Parathyroid adenoma (tissue), 2 donors: ENCODE measurements around the gene PCTP.

Source experiments
- H2AFZ ChIP-seq: fragments of 300-600 bp; sonication (generic); one replicate; pipeline ENCODE4 v1.7.0; 2017; ENCODE audit warnings: antibody characterized with exemption, mild to moderate bottlenecking
- H3K27ac ChIP-seq: fragments of 300-600 bp; sonication (generic); one replicate; pipeline ENCODE4 v1.7.0; 2017
- H3K27me3 ChIP-seq: fragments of 300-600 bp; sonication (generic); one replicate; pipeline ENCODE4 v1.7.0; 2017; ENCODE audit warnings: low read length; ENCODE audit not compliant: control insufficient read depth, insufficient read depth
- H3K36me3 ChIP-seq: fragments of 300-600 bp; sonication (generic); one replicate; pipeline ENCODE4 v1.7.0; 2017; ENCODE audit warnings: low read length; ENCODE audit not compliant: control insufficient read depth, insufficient read depth
- H3K4me1 ChIP-seq: fragments of 300-600 bp; sonication (generic); one replicate; pipeline ENCODE4 v1.7.0; 2017; ENCODE audit warnings: control low read depth
- H3K4me2 ChIP-seq: fragments of 300-600 bp; sonication (generic); one replicate; pipeline ENCODE4 v1.7.0; 2017; ENCODE audit warnings: low read length
- H3K4me3 ChIP-seq: fragments of 300-600 bp; sonication (generic); one replicate; pipeline ENCODE4 v1.7.0; 2017; ENCODE audit warnings: low read depth, low read length
- H3K79me2 ChIP-seq: fragments of 300-600 bp; sonication (generic); one replicate; pipeline ENCODE4 v1.7.0; 2017; ENCODE audit warnings: control low read depth
- H3K9ac ChIP-seq: fragments of 300-600 bp; sonication (generic); one replicate; pipeline ENCODE4 v1.7.0; 2017; ENCODE audit warnings: mild to moderate bottlenecking
- H3K9me3 ChIP-seq: fragments of 300-600 bp; sonication (generic); one replicate; pipeline ENCODE4 v1.7.0; 2017; ENCODE audit warnings: low read length; ENCODE audit not compliant: control insufficient read depth
- CTCF ChIP-seq: fragments of 300-600 bp; sonication (generic); IDR thresholded peaks from one replicate; pipeline ENCODE4 v1.7.0; 2017; ENCODE audit warnings: antibody characterized with exemption, mild to moderate bottlenecking
- donor health status: primary hyperparathyroidism.

PCTP gene

DNA sequence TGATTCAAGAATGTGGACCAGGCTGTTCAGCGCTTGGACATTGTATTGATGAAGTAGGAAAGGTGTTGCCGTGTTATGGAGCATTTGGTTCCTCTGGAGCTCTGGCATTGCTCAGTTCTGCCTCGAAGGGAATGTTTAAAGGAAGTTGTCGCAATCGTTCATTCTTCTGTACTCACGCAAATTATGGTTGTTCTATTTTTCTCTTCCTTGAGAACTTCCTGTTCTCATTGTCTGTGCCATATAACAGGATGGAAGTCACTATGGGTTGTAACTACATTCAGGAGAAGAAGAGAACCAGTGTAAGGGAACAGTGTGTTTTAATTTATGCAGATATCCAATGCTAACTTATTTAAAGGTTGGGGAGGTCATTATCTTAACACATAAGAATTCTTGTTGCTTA lies 13.0 kb downstream of the PCTP start:
- no peaks in the 10 kb centered on the region for H3K79me2 ChIP-seq
- no peak overlapping the region for H2AFZ ChIP-seq
- H3K4me2 ChIP-seq: no peak overlapping the region
- peak overlapping the region; percentile 13 for H3K27ac ChIP-seq
- H3K36me3 ChIP-seq: no peaks in the 10 kb centered on the region
- H3K9me3 ChIP-seq: no peaks in the 10 kb centered on the region
- no peak overlapping the region for H3K4me3 ChIP-seq
- peaks cover 15% of the 10 kb centered on the region for H3K4me1 ChIP-seq
- no peak overlapping the region for H3K9ac ChIP-seq
- no peak for TF ChIP-seq CTCF
- H3K27me3 ChIP-seq: no peaks in the 10 kb centered on the region

- no peak for TF ChIP-seq CTCF
- Histone ChIP-seq H3K4me2 (peak overlapping the region; percentile 34), H3K9me3 (no peaks in the 10 kb centered on the region), H3K79me2 (no peaks in the 10 kb centered on the region), H3K27ac (peak overlapping the region; percentile 13), H3K4me1 (peaks cover 15% of the 10 kb centered on the region), H2AFZ (no peak overlapping the region), H3K4me3 (no peak overlapping the region), H3K9ac (no peak overlapping the region), H3K27me3 (no peaks in the 10 kb centered on the region), H3K36me3 (no peaks in the 10 kb centered on the region)
Observed at GRCh38 chr17:55764610-55765009, 13.8 kb downstream of the PCTP start.

DNA sequence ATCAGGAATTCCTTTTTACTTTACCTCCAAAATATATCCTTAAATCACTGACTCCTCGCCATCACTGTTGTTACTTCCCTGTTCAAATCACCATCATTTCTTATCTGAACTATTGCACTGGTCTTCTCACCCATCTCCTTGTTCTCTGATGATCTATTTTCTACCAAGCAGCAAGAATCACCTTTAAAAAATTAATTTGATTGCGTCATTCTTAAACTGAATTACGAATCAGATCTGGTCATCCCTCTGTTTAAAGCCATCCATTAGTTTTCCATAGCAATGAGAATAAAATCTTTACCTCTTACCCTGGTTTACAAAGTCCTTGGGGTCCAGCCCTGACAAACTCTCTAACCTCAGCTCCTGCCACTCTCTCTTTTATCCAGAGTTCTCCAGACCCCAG lies 14.6 kb downstream of the PCTP start:
- Histone ChIP-seq H3K36me3 (no peaks in the 10 kb centered on the region), H3K4me3 (no peak overlapping the region), H3K9me3 (no peaks in the 10 kb centered on the region), H3K27me3 (no peaks in the 10 kb centered on the region), H3K4me1 (peaks cover 15% of the 10 kb centered on the region), H3K4me2 (no peak overlapping the region), H3K79me2 (no peaks in the 10 kb centered on the region), H2AFZ (no peak overlapping the region), H3K27ac (no peak overlapping the region), H3K9ac (no peak overlapping the region)
- no peak for TF ChIP-seq CTCF

- Histone ChIP-seq H3K9ac (no peak overlapping the region), H3K27me3 (no peaks in the 10 kb centered on the region), H3K4me3 (no peak overlapping the region), H3K79me2 (no peaks in the 10 kb centered on the region), H2AFZ (no peak overlapping the region), H3K36me3 (no peaks in the 10 kb centered on the region), H3K9me3 (no peaks in the 10 kb centered on the region), H3K4me2 (no peak overlapping the region), H3K27ac (no peak overlapping the region), H3K4me1 (peaks cover 13% of the 10 kb centered on the region)
- TF ChIP-seq CTCF: no peak
Observed at GRCh38 chr17:55768936-55769624, 18.2 kb downstream of the PCTP start.

GRCh38 chr17:55769625-55770000 lies 18.8 kb downstream of the PCTP start:
- Histone ChIP-seq H3K79me2 (no peaks in the 10 kb centered on the region), H3K4me1 (peaks cover 7% of the 10 kb centered on the region), H2AFZ (no peak overlapping the region), H3K36me3 (no peaks in the 10 kb centered on the region), H3K9ac (no peak overlapping the region), H3K27ac (no peak overlapping the region), H3K4me3 (no peak overlapping the region), H3K4me2 (no peak overlapping the region), H3K9me3 (no peaks in the 10 kb centered on the region), H3K27me3 (no peaks in the 10 kb centered on the region)
- no peak for TF ChIP-seq CTCF
